Measurements from ENCODE around the gene MYL1. TPM values are rescaled to one million over a fixed set of nuclear protein-coding genes. Genes with fewer than 3 reads are reported as not detected.

MYL1 gene
- 10.9 TPM for polyA plus RNA-seq
- long read RNA-seq, donor 1, transcript MYL1-201 (7 exons, 870 nt) = major isoform, 5 of 8 reads
- long read RNA-seq, donor 1, partial matches to known transcripts = 0 of 8 reads
- long read RNA-seq, donor 1, other reads (novel, unspliced or antisense) = 0 of 8 reads
- long read RNA-seq, donor 2 = 0 reads
- long read RNA-seq, donor 3 = 0 reads
- long read RNA-seq, donor 4 = 0 reads
- long read RNA-seq, donor 5, partial matches to known transcripts = 0 of 3 reads
- long read RNA-seq, donor 5, other reads (novel, unspliced or antisense) = 0 of 3 reads
- long read RNA-seq, donor 6 = 0 reads
- long read RNA-seq, donor 7 = 0 reads
- long read RNA-seq, donor 8, transcript MYL1-202 (7 exons, 1,065 nt) = major isoform, 13 of 22 reads
- long read RNA-seq, donor 8, transcript MYL1-201 (7 exons, 870 nt) = minor isoform, 9 of 22 reads
- long read RNA-seq, donor 8, partial matches to known transcripts = 0 of 22 reads
- long read RNA-seq, donor 8, other reads (novel, unspliced or antisense) = 0 of 22 reads
- long read RNA-seq, donor 9 = 0 reads
- long read RNA-seq, donor 10 = 0 reads
- long read RNA-seq, donor 11 = 0 reads

GRCh38 chr2:210315015-210315788 lies at the start of gene MYL1:
Gene MYL1, minus strand, starts transcription at chr2:210315174. Its CDS starts 132 bp downstream, at chr2:210315042.
- no CpG with 5 or more reads among the region's 5 CpGs for WGBS (ENCODE audit: insufficient coverage, low lambda C conversion rate)
- no peaks in the 10 kb centered on the region for H3K4me1 ChIP-seq (ENCODE audit: control insufficient read depth, insufficient read depth, low read length)
- no peaks in the 10 kb centered on the region for H3K36me3 ChIP-seq (ENCODE audit: control insufficient read depth, insufficient read depth, low read length)
- H3K4me3 ChIP-seq (ENCODE audit: low read length) = no peak within 1 kb of the TSS
- H3K9me3 ChIP-seq (ENCODE audit: control insufficient read depth, low read depth, low read length) = no peaks in the 10 kb centered on the region
- DNase-seq = no peak
- H3K27ac ChIP-seq (ENCODE audit: low read length) = no peak within 1 kb of the TSS
- no peaks in the 10 kb centered on the region for H3K27me3 ChIP-seq (ENCODE audit: control insufficient read depth, insufficient read depth, low read length)

DNA sequence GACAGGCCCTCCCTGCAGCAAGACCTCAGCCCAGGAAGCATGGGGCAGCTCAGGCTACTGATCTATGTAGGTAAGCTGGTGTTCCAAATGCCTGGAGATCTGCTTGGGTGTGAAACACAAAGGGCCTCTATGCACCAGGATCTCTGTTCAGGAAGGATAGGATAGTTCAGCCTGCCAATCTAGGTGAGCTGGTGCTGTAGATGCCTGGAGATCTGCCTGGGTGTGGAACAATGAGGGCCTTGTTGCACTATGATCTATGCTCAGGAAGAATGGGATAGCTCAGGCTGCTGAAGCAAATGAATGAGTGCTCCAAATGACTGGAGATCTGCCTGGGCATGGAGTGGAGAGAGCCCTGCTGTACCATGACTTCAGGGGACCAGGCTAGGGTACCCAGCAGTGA lies 48.9 kb upstream of the MYL1 start:
- Histone ChIP-seq H3K27me3 (ENCODE audit: control insufficient read depth, insufficient read depth, low read length) (no peaks in the 10 kb centered on the region), H3K36me3 (ENCODE audit: control insufficient read depth, insufficient read depth, low read length) (no peaks in the 10 kb centered on the region), H3K27ac (ENCODE audit: low read length) (no peak overlapping the region), H3K4me1 (ENCODE audit: control insufficient read depth, insufficient read depth, low read length) (no peaks in the 10 kb centered on the region), H3K4me3 (ENCODE audit: low read length) (no peak overlapping the region), H3K9me3 (ENCODE audit: control insufficient read depth, low read depth, low read length) (no peaks in the 10 kb centered on the region)
- no peak for DNase-seq

- Histone ChIP-seq H3K4me1 (ENCODE audit: control insufficient read depth, insufficient read depth, low read length) (no peaks in the 10 kb centered on the region), H3K4me3 (ENCODE audit: low read length) (no peak overlapping the region), H3K27me3 (ENCODE audit: control insufficient read depth, insufficient read depth, low read length) (no peaks in the 10 kb centered on the region), H3K36me3 (ENCODE audit: control insufficient read depth, insufficient read depth, low read length) (no peaks in the 10 kb centered on the region), H3K9me3 (ENCODE audit: control insufficient read depth, low read depth, low read length) (no peaks in the 10 kb centered on the region), H3K27ac (ENCODE audit: low read length) (no peak overlapping the region)
- no peak for DNase-seq
Measured at GRCh38 chr2:210363261-210363660, 48.3 kb upstream of the MYL1 start.

DNA sequence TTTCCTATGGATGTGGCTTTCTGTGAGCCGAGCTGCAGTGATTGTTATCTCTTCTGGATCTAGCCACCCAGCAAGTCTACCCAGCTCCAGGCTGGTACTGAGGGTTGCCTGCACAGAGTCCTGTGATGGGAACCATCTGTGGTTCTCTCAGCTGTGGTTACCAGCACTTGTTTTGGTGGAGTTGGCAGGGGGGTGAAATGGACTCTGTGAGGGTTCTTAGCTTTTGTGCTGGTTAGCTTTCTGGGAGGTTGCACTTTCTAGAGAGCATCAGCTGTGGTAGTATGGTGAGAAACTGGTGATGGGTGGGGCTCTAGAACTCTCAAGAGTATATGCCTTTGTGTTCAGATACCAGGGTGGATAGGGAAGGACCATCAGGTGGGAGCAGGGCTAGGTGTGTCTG lies 45.4 kb upstream of the MYL1 start:
- WGBS (ENCODE audit: insufficient coverage, low lambda C conversion rate) = no CpG with 5 or more reads among the region's 1 CpG
- no peak overlapping the region for H3K27ac ChIP-seq (ENCODE audit: low read length)
- H3K4me3 ChIP-seq (ENCODE audit: low read length) = no peak overlapping the region
- no peaks in the 10 kb centered on the region for H3K27me3 ChIP-seq (ENCODE audit: control insufficient read depth, insufficient read depth, low read length)
- H3K9me3 ChIP-seq (ENCODE audit: control insufficient read depth, low read depth, low read length) = no peaks in the 10 kb centered on the region
- H3K4me1 ChIP-seq (ENCODE audit: control insufficient read depth, insufficient read depth, low read length) = no peaks in the 10 kb centered on the region
- H3K36me3 ChIP-seq (ENCODE audit: control insufficient read depth, insufficient read depth, low read length) = no peaks in the 10 kb centered on the region
- no peak for DNase-seq

- H3K27ac ChIP-seq (ENCODE audit: low read length) = no peak overlapping the region
- no peaks in the 10 kb centered on the region for H3K9me3 ChIP-seq (ENCODE audit: control insufficient read depth, low read depth, low read length)
- H3K4me1 ChIP-seq (ENCODE audit: control insufficient read depth, insufficient read depth, low read length) = no peaks in the 10 kb centered on the region
- H3K4me3 ChIP-seq (ENCODE audit: low read length) = no peak overlapping the region
- DNase-seq = no peak
- H3K27me3 ChIP-seq (ENCODE audit: control insufficient read depth, insufficient read depth, low read length) = no peaks in the 10 kb centered on the region
- WGBS (ENCODE audit: insufficient coverage, low lambda C conversion rate) = no CpG with 5 or more reads among the region's 3 CpGs
- H3K36me3 ChIP-seq (ENCODE audit: control insufficient read depth, insufficient read depth, low read length) = no peaks in the 10 kb centered on the region
Measured at GRCh38 chr2:210356944-210357343, 42.0 kb upstream of the MYL1 start.

DNA sequence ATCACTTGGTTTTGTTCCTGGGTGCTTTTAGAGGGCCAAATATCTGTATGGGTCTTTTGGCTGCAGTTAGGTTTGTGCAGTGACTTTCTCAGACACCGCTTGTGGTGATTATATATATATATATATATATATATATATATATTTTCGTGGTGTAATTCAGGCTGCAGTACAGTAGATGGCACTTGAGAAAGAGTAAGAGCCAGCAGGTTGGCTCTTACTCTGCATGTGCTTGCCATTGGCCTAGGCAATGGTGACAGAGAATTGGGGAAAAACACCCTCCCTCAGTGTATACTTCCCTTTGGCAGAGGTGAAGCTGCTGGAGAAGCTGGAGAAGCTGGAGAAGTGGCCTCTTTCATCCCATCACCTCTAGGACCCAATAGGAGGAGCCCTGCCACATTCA lies 22.2 kb upstream of the MYL1 start:
- H3K4me1 ChIP-seq (ENCODE audit: control insufficient read depth, insufficient read depth, low read length) = no peaks in the 10 kb centered on the region
- H3K9me3 ChIP-seq (ENCODE audit: control insufficient read depth, low read depth, low read length) = no peaks in the 10 kb centered on the region
- H3K27ac ChIP-seq (ENCODE audit: low read length) = no peak overlapping the region
- no peaks in the 10 kb centered on the region for H3K27me3 ChIP-seq (ENCODE audit: control insufficient read depth, insufficient read depth, low read length)
- no peak overlapping the region for H3K4me3 ChIP-seq (ENCODE audit: low read length)
- DNase-seq = no peak
- no CpG with 5 or more reads among the region's 2 CpGs for WGBS (ENCODE audit: insufficient coverage, low lambda C conversion rate)
- H3K36me3 ChIP-seq (ENCODE audit: control insufficient read depth, insufficient read depth, low read length) = no peaks in the 10 kb centered on the region

DNA sequence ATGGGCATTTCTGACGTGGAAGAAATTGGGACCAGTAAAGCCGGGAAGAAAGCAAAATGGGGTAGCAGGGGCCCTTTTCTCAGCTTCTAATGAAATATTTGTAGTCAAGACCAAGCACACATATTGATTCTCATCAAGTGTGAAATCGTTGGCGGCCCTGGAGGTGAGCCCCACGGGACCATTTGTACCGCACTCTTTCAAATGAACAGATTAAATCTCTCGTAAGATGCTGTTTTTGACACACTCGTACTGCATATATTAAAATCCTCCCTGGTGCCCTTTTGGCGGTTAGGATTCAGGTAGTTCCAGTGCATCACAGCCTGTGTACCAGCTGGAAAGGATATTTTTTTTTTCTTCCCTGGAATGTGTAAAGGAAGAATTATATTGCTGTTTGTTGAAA lies 9.9 kb upstream of the MYL1 start:
- Histone ChIP-seq H3K27me3 (ENCODE audit: control insufficient read depth, insufficient read depth, low read length) (no peaks in the 10 kb centered on the region), H3K27ac (ENCODE audit: low read length) (no peak overlapping the region), H3K36me3 (ENCODE audit: control insufficient read depth, insufficient read depth, low read length) (no peaks in the 10 kb centered on the region), H3K9me3 (ENCODE audit: control insufficient read depth, low read depth, low read length) (no peaks in the 10 kb centered on the region), H3K4me1 (ENCODE audit: control insufficient read depth, insufficient read depth, low read length) (no peaks in the 10 kb centered on the region), H3K4me3 (ENCODE audit: low read length) (no peak overlapping the region)
- no CpG with 5 or more reads among the region's 9 CpGs for WGBS (ENCODE audit: insufficient coverage, low lambda C conversion rate)
- no peak for DNase-seq

DNA sequence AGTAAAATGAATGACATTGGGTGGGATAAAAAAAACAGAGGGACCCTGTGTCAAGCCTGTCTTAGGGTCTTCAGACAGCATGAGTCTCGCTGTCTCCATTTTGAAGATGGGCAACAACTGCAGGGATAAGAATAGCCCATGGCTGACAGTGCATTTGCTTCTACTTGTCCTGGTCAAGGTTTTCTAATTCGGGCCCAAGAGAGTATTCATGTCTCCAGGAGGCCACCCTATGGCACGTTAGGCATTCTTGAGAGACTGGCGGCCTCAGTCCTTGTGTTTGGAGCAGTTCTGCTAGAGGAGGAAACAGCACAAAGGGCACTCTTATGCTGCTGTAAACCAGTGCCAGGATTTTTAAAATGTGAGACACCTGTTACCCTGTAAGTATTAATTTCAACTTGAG lies 9.5 kb upstream of the MYL1 start:
- no CpG with 5 or more reads among the region's 4 CpGs for WGBS (ENCODE audit: insufficient coverage, low lambda C conversion rate)

DNA sequence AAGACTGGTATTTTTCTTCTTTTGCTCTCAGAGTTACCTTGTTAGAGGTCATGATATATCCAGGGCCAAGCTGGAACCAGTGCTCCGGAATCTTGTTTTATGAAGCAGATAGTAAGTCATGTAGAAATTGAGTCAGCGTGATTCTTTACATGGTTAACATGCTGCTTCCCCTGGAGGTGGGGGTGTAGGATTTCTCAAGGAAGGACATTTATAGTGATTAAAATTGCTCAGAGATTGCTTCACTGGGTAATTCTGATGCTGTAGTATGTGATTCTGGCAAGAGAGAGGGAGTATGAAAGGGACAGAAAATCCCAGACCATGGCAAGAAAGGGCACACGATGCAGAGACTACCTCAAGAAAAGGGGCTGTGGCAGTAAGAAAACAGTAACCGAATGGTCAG lies 8.0 kb upstream of the MYL1 start:
- 100% methylated on average over 2 of the region's 4 CpGs for WGBS (ENCODE audit: insufficient coverage, low lambda C conversion rate)
- H3K36me3 ChIP-seq (ENCODE audit: control insufficient read depth, insufficient read depth, low read length) = no peaks in the 10 kb centered on the region
- H3K9me3 ChIP-seq (ENCODE audit: control insufficient read depth, low read depth, low read length) = no peaks in the 10 kb centered on the region
- no peak overlapping the region for H3K4me3 ChIP-seq (ENCODE audit: low read length)
- H3K27ac ChIP-seq (ENCODE audit: low read length) = no peak overlapping the region
- no peaks in the 10 kb centered on the region for H3K27me3 ChIP-seq (ENCODE audit: control insufficient read depth, insufficient read depth, low read length)
- H3K4me1 ChIP-seq (ENCODE audit: control insufficient read depth, insufficient read depth, low read length) = no peaks in the 10 kb centered on the region
- DNase-seq = no peak

More for the DNA sequence above, 9.5 kb upstream of the MYL1 start:
- H3K4me1 ChIP-seq (ENCODE audit: control insufficient read depth, insufficient read depth, low read length) = no peaks in the 10 kb centered on the region
- H3K27me3 ChIP-seq (ENCODE audit: control insufficient read depth, insufficient read depth, low read length) = no peaks in the 10 kb centered on the region
- H3K9me3 ChIP-seq (ENCODE audit: control insufficient read depth, low read depth, low read length) = no peaks in the 10 kb centered on the region
- H3K27ac ChIP-seq (ENCODE audit: low read length) = no peak overlapping the region
- no peak for DNase-seq
- H3K4me3 ChIP-seq (ENCODE audit: low read length) = no peak overlapping the region
- no peaks in the 10 kb centered on the region for H3K36me3 ChIP-seq (ENCODE audit: control insufficient read depth, insufficient read depth, low read length)

GRCh38 chr2:210318891-210319290 lies 3.9 kb upstream of the MYL1 start:
- Histone ChIP-seq H3K36me3 (ENCODE audit: control insufficient read depth, insufficient read depth, low read length) (no peaks in the 10 kb centered on the region), H3K4me1 (ENCODE audit: control insufficient read depth, insufficient read depth, low read length) (no peaks in the 10 kb centered on the region), H3K27ac (ENCODE audit: low read length) (no peak overlapping the region), H3K4me3 (ENCODE audit: low read length) (no peak overlapping the region), H3K9me3 (ENCODE audit: control insufficient read depth, low read depth, low read length) (no peaks in the 10 kb centered on the region), H3K27me3 (ENCODE audit: control insufficient read depth, insufficient read depth, low read length) (no peaks in the 10 kb centered on the region)
- DNase-seq = no peak
- 70% methylated on average over 2 of the region's 3 CpGs for WGBS (ENCODE audit: insufficient coverage, low lambda C conversion rate)
